ENCODE measurements around the gene ASB4.

DNA sequence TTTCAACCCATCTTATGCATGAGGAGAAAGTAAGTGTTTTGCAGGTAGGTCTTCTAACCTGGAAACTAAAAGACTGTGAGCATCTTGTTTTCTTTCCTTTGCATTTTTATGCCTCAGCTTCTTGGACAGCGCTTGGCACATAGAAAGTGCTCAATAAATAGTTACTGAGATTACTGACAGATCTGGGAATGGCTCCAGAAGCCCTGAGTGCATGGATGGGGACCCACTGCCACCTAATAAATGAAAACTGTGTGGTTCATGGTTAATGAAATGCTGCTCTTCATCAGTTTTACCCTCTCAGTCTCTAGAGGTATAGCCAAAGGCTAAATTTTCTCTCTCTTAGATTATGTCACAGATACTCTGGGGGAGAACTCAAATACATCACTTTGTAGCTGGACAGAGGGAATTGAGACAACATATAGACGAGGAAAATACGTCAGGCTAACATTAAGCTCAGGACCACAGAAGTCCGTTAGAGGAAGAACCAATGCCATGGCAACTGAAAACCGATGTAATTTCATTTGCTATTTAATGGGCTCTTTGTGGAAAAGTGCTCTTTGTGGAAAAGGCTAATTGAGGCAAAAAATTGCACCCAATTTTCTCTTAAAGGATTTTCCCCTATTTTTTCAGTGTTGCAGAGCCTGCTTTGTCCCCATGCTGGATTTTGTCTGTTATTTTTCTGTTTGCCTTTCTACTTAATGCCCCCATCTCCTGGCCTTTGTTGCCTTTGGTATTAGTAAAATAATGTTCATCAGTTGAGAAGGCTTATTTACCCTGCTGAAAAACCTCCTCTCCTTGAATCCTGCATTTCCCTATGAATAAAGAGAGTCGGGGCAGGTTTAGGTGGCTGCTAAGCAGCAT lies 17.8 kb downstream of the ASB4 start:
- TF ChIP-seq POLR2A (IDR thresholded peaks at IDR 0.05) (no peak), CTCF (IDR thresholded peaks at IDR 0.05) (no peak)
